Epithelial cell of alveolus of lung (primary cell): Measurements from ENCODE around the gene TMEM38A. TPM values are rescaled to one million over a fixed set of nuclear protein-coding genes. Genes with fewer than 3 reads are reported as not detected.

Source experiments
- total RNA-seq: library from RNA; depleted of rRNA; stranded (reverse); fragments of >200 nt; gene quantifications from 2 replicates; pipeline ENCODE4 v1.2.1, GENCODE V29; 2015

The TMEM38A gene
- 1.4 and 5.0 TPM in 2 replicates for total RNA-seq

GRCh38 chr19:16660763-16661479 lies at the start of gene TMEM38A:
TSS of gene TMEM38A (plus strand) at chr19:16661139. CDS start at chr19:16661218, 79 bp downstream.

DNA sequence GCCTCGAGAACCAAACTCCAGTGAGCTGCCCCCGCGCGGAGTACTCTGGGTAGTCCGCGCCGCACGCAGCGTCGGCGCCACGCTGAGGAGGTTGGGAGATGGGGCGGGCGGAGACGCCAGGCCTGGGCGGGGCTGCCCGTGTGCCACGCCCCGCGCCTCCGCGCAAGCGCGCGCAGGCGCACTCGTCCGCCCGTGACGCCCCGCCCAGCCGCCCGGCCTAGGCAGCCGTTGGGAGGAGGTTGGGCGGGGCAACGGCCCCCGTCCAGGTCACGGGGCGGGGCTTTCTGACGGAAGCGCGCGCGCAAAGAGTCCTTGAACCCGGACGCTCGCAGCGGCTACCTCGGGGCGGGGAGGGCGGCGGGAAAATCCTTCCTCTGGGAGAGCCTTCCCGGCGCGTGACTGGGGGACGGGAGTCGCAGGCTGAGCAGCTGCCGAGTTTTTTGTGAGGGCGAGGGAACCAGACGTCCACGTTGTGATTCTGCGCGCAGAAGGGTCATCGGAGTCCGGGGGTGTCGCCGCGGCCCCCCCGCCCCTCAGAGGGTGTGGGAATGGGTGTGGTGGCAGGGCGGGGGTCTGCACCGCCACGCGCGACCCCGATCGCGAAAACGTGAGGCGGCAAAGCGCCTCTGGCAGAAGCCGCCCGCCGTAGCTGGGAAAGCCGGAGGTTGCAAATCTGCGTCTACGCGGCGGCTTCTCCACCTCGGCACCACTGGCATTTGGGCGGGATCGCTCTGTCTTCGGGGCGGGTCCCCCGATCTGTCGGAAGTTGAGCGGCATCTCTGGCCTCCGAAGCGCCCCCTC lies 32.6 kb upstream of the TMEM38A start, which contains the start of gene MED26:
MED26 (minus strand) TSS at position 22 of the 801 bp plus-strand sequence. CDS start 261 bp downstream, outside the sequence.

GRCh38 chr19:16659832-16660708 lies 869 bp upstream of the TMEM38A start, which contains the start of gene SMIM7:
TSS of gene SMIM7 (minus strand) at chr19:16660144. CDS start at chr19:16660110, 34 bp downstream.

Other genes starting within 250 kb of the TMEM38A start
- gene EPS15L1, start 189.2 kb upstream of the TMEM38A start, total RNA-seq = 6.9 and 12.7 TPM in 2 replicates
- gene CALR3, start 165.0 kb upstream of the TMEM38A start, total RNA-seq = 0.39 and 0.56 TPM in 2 replicates
- 3.2 and 3.8 TPM in 2 replicates for gene C19orf44, start 164.7 kb upstream of the TMEM38A start, total RNA-seq
- 5.3 and 13.3 TPM in 2 replicates for gene CHERP, start 118.7 kb upstream of the TMEM38A start, total RNA-seq
- 34.3 and 35.2 TPM in 2 replicates for gene SLC35E1, start 88.7 kb upstream of the TMEM38A start, total RNA-seq
- 5.9 and 12.9 TPM in 2 replicates for gene MED26, start 32.9 kb upstream of the TMEM38A start, total RNA-seq
- 68.1 and 100 TPM in 2 replicates for gene SMIM7, start 995 bp upstream of the TMEM38A start, total RNA-seq
- not detected in 2 replicates for gene NWD1, start 58.7 kb downstream of the TMEM38A start, total RNA-seq
- gene SIN3B, start 168.3 kb downstream of the TMEM38A start, total RNA-seq = 16.8 and 27.2 TPM in 2 replicates
- 2.7 TPM in 1 of 2 replicates, not detected in the other for gene F2RL3, start 227.9 kb downstream of the TMEM38A start, total RNA-seq